OCI-LY1 (cell line): ENCODE measurements around the gene BCO2.

ENCODE experiments used
- CTCF ChIP-seq: fragments of 200-600 bp; sonication (generic), shearing (Covaris generic); IDR thresholded peaks from 2 replicates; pipeline ENCODE4 v1.5.1; 2017; ENCODE audit warnings: mild to moderate bottlenecking, antibody characterized with exemption, low read length, moderate library complexity, mixed read lengths
- EZH2 ChIP-seq: fragments of 200-600 bp; sonication (generic), shearing (Covaris generic); IDR thresholded peaks from 2 replicates; pipeline ENCODE4 v1.8.0; 2017; ENCODE audit warnings: borderline replicate concordance, mixed run types, mild to moderate bottlenecking, antibody characterized with exemption, low read length, moderate library complexity, mixed read lengths

- TF ChIP-seq CTCF (no peak), EZH2 (no peak)
These were observed 7.6 kb downstream of the BCO2 start for GRCh38 chr11:112182867-112183266.
